HG03571 (cell line): Measurements from ENCODE around the gene IGF2BP2.
"Not testable (repeated sequence)": the region's sequence is repeated elsewhere in the genome, so short reads cannot be mapped to it uniquely, and the experiment has no call there.

Source experiments
- ATAC-seq: cut with Tn5 transposase; IDR thresholded peaks from one replicate; pipeline ENCODE4 v1.9.1; 2021; ENCODE audit not compliant: unreplicated experiment

IGF2BP2 gene

GRCh38 chr3:185807445-185808068, 17.3 kb downstream of the IGF2BP2 start:
- ATAC-seq, result no peak

GRCh38 chr3:185798831-185799110, 26.1 kb downstream of the IGF2BP2 start:
- not testable (repeated sequence) for ATAC-seq

GRCh38 chr3:185797993-185798830, 26.6 kb downstream of the IGF2BP2 start:
- ATAC-seq, result no peak

- no peak for ATAC-seq
These were observed 27.5 kb downstream of the IGF2BP2 start for GRCh38 chr3:185797108-185797881.

- ATAC-seq, result no peak
These were observed 28.3 kb downstream of the IGF2BP2 start for GRCh38 chr3:185796431-185797107.

GRCh38 chr3:185793381-185793780, 31.5 kb downstream of the IGF2BP2 start:
- ATAC-seq, result no peak

GRCh38 chr3:185792955-185793354, 31.9 kb downstream of the IGF2BP2 start:
- ATAC-seq, result no peak

- no peak for ATAC-seq
These were observed 34.7 kb downstream of the IGF2BP2 start for GRCh38 chr3:185789891-185790830.

- ATAC-seq, result no peak
These were observed 35.7 kb downstream of the IGF2BP2 start for GRCh38 chr3:185789134-185789533.

GRCh38 chr3:185788292-185788691, 36.5 kb downstream of the IGF2BP2 start:
- ATAC-seq, result no peak

GRCh38 chr3:185786956-185787877, 37.6 kb downstream of the IGF2BP2 start:
- no peak for ATAC-seq

- ATAC-seq, result not testable (repeated sequence)
These were observed 38.6 kb downstream of the IGF2BP2 start for GRCh38 chr3:185786258-185786657.

GRCh38 chr3:185784317-185784716, 40.5 kb downstream of the IGF2BP2 start:
- ATAC-seq, result no peak

- no peak for ATAC-seq
These were observed 43.1 kb downstream of the IGF2BP2 start for GRCh38 chr3:185781759-185782158.

- no peak for ATAC-seq
These were observed 45.4 kb downstream of the IGF2BP2 start for GRCh38 chr3:185779461-185779860.

GRCh38 chr3:185778821-185779220, 46.0 kb downstream of the IGF2BP2 start:
- no peak for ATAC-seq

- ATAC-seq, result no peak
These were observed 46.7 kb downstream of the IGF2BP2 start for GRCh38 chr3:185778094-185778493.

- no peak for ATAC-seq
These were observed 54.7 kb downstream of the IGF2BP2 start for GRCh38 chr3:185770109-185770508.

- ATAC-seq, result not testable (repeated sequence)
These were observed 56.3 kb downstream of the IGF2BP2 start for GRCh38 chr3:185768578-185768982.
